ENCODE results near the gene CDON.

DNA sequence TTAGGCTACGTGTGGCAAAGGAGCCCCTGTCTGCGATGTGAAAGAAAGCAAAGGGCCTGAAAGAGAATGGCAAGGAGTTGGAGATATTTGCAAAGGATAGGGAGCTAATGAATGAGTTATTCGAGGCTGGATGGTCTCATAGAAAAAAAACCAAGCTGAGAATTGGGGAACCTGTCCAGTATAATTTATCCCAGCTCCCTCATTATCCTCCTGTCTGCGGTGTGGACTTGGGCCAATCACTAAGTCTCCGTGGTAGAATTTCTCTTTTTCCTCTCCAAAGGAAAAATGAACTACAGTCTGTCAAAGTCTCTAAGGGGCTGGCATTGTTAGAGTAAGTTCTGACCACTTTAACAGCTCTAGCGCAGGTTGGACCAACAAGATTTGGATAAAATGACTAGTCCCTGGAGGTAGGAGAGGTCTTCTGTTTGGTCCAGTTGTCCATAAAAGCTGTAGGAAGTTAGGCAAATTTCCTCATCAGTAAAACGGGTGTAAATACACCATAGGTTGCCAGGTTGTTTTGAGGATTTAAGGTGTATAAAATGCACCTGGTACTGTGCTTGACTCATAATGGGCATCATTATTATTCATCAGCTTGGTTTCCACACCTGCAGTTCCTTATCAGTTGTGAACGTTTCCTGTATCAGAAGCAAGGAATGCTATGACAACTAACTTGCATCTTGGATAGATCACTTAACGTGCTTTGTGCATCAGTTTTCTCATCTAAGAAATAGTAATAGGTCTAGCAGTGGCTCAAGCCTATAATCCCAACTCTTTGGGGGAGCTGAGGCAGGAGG is 10.3 kb upstream of the CDON start:
- TF ChIP-seq, protein P1, sequence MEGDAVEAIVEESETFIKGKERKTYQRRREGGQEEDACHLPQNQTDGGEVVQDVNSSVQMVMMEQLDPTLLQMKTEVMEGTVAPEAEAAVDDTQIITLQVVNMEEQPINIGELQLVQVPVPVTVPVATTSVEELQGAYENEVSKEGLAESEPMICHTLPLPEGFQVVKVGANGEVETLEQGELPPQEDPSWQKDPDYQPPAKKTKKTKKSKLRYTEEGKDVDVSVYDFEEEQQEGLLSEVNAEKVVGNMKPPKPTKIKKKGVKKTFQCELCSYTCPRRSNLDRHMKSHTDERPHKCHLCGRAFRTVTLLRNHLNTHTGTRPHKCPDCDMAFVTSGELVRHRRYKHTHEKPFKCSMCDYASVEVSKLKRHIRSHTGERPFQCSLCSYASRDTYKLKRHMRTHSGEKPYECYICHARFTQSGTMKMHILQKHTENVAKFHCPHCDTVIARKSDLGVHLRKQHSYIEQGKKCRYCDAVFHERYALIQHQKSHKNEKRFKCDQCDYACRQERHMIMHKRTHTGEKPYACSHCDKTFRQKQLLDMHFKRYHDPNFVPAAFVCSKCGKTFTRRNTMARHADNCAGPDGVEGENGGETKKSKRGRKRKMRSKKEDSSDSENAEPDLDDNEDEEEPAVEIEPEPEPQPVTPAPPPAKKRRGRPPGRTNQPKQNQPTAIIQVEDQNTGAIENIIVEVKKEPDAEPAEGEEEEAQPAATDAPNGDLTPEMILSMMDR (IDR thresholded peaks at IDR 0.05): no peak
- TF ChIP-seq POLR2A (IDR thresholded peaks at IDR 0.05): no peak
- TF ChIP-seq POLR2AphosphoS5 (IDR thresholded peaks at IDR 0.05): no peak
